HT-29 (cell line): ENCODE results near the gene NECAB2. TPM values are rescaled to one million over a fixed set of nuclear protein-coding genes. Genes with fewer than 3 reads are reported as not detected.
A peak's percentile ranks its signal among the peaks of the same experiment; 100 is the strongest.

ENCODE experiments used
- DNase-seq: peaks from one replicate; pipeline ENCODE4 v3.0.0-alpha.2; 2015; ENCODE audit warnings: low spot score
- total RNA-seq: library from RNA; depleted of rRNA; stranded (reverse); fragments of >200 nt; shearing (Covaris generic); gene quantifications from 2 replicates; pipeline ENCODE4 v1.2.3, GENCODE V29; 2014

NECAB2 gene
- total RNA-seq, 1 experiment from 2014 or later, result not detected

- DNase-seq, result no peak
Observed at GRCh38 chr16:83990492-83990891, 22.4 kb downstream of the NECAB2 start.

GRCh38 chr16:83992624-83993023, 24.6 kb downstream of the NECAB2 start:
- DNase-seq, result no peak

GRCh38 chr16:83994087-83994486, 26.0 kb downstream of the NECAB2 start:
- DNase-seq, result peak; percentile 20

GRCh38 chr16:83994703-83995102, 26.7 kb downstream of the NECAB2 start:
- DNase-seq, result no peak

GRCh38 chr16:83995754-83996153, 27.7 kb downstream of the NECAB2 start:
- peak; percentile 44 for DNase-seq

GRCh38 chr16:83996481-83997252, 28.6 kb downstream of the NECAB2 start:
- DNase-seq, result no peak

- no peak for DNase-seq
Observed at GRCh38 chr16:83998091-83998490, 30.0 kb downstream of the NECAB2 start.

- DNase-seq, result no peak
Observed at GRCh38 chr16:84000989-84001642, 33.1 kb downstream of the NECAB2 start.

GRCh38 chr16:84001726-84002125, 33.7 kb downstream of the NECAB2 start:
- DNase-seq, result no peak

- no peak for DNase-seq
Observed at GRCh38 chr16:84003038-84003437, 35.0 kb downstream of the NECAB2 start.

- DNase-seq, result no peak
Observed at GRCh38 chr16:84004442-84004841, 36.4 kb downstream of the NECAB2 start.

- no peak for DNase-seq
Observed at GRCh38 chr16:84005391-84005790, 37.3 kb downstream of the NECAB2 start.

GRCh38 chr16:84007520-84007919, 39.5 kb downstream of the NECAB2 start:
- no peak for DNase-seq

GRCh38 chr16:84007965-84008364, 39.9 kb downstream of the NECAB2 start:
- DNase-seq, result no peak

- no peak for DNase-seq
Observed at GRCh38 chr16:84009282-84009681, 41.2 kb downstream of the NECAB2 start.

- DNase-seq, result peak; percentile 98
Observed at GRCh38 chr16:84013787-84014569, 45.9 kb downstream of the NECAB2 start.

GRCh38 chr16:84014570-84015327, 46.7 kb downstream of the NECAB2 start:
- DNase-seq, result no peak

GRCh38 chr16:84015399-84015798, 47.4 kb downstream of the NECAB2 start:
- DNase-seq, result no peak

- no peak for DNase-seq
Observed at GRCh38 chr16:84016477-84016876, 48.4 kb downstream of the NECAB2 start.

GRCh38 chr16:84018710-84019109, 50.7 kb downstream of the NECAB2 start:
- no peak for DNase-seq

GRCh38 chr16:84020353-84020752, 52.3 kb downstream of the NECAB2 start:
- DNase-seq, result no peak

GRCh38 chr16:84021488-84021887, 53.4 kb downstream of the NECAB2 start:
- DNase-seq, result no peak
